ENCODE measurements around the gene UMPS.

DNA sequence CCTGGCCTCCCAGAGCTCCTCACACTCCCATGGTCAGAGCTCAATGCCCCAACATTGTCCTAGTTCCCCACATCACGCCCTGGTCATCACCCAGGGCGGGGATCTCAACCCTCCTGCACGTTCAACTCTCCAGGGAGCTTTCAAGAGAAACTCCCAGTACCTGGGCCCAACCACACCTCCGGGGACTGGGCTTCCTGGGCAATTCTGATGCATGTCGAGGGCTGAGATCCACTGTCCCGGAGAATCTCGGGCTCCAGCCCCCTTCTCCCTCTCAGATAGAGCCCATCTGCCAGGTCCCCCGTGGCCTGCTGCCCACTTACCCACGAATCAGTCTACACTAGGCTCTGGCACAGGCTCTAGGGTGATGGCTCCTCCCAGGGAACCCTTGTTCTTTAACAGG lies 39.2 kb downstream of the UMPS start:
- TF ChIP-seq, protein P1, sequence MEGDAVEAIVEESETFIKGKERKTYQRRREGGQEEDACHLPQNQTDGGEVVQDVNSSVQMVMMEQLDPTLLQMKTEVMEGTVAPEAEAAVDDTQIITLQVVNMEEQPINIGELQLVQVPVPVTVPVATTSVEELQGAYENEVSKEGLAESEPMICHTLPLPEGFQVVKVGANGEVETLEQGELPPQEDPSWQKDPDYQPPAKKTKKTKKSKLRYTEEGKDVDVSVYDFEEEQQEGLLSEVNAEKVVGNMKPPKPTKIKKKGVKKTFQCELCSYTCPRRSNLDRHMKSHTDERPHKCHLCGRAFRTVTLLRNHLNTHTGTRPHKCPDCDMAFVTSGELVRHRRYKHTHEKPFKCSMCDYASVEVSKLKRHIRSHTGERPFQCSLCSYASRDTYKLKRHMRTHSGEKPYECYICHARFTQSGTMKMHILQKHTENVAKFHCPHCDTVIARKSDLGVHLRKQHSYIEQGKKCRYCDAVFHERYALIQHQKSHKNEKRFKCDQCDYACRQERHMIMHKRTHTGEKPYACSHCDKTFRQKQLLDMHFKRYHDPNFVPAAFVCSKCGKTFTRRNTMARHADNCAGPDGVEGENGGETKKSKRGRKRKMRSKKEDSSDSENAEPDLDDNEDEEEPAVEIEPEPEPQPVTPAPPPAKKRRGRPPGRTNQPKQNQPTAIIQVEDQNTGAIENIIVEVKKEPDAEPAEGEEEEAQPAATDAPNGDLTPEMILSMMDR (IDR thresholded peaks at IDR 0.05; ENCODE audit: insufficient read depth, low read depth, low read length): no peak
- no peak for TF ChIP-seq EZH2 (IDR thresholded peaks at IDR 0.05; ENCODE audit: insufficient read depth, low read length)
